ENCODE results near the gene TET1.
"Not testable (repeated sequence)": the region's sequence is repeated elsewhere in the genome, so short reads cannot be mapped to it uniquely, and the experiment has no call there.

Gene TET1

DNA sequence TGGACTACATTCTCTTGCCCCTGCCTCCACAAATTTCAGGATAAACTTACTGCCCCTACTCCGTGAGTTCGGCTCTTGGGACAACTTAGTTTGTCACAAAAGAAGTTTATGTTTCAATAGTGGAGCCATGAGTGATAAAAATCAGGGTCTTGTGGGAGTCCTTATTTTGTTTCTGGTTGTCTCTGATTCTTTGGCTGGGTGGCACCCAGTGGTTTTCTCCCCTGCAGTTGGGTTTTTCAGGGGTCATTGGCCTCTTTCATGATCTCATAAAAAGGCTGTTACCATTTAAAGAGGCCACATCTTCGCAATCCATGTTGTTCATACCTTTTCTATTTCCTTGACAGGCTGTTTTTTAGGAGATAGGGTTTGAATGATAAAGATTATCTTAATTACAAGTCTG lies 5.5 kb downstream of the TET1 start:
- no peak for DNase-seq

DNA sequence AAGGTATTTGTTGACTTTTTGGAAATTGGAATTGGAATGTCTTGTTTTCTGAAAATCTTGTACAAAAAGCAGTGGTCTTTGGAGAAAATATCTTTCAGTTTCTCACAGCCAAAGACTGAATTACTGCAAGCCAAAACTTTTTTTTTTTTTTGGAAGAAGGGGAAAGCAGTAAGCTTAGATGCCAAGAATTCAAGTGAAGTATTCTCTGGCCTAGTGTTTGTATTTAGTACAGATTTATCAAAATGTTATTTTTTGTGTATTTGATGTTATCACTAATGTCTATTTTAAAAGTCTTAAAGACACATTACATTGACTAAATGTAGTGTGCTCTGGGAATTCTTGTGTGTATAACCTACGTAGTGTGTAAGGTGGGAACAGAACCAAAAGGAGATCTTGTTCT lies 6.2 kb downstream of the TET1 start:
- no peak for DNase-seq

DNA sequence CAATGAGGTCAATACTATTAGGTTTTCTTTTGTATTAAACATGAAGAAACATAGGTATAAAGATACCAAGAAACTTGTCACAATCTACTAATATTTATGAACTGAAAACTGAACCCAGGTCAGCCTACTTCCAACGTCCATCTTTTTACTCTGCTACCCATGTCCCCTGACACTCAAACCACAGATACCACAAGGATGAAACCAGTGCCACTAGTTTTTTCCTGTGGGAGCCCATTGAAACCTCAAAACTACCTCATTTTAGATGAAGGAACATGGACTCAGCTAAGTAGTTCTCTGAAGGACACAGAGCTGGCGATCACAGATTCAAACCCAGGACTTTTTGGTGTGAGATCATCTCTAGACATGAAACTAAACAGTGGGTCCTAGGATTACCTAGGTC lies 6.8 kb downstream of the TET1 start:
- DNase-seq = no peak

DNA sequence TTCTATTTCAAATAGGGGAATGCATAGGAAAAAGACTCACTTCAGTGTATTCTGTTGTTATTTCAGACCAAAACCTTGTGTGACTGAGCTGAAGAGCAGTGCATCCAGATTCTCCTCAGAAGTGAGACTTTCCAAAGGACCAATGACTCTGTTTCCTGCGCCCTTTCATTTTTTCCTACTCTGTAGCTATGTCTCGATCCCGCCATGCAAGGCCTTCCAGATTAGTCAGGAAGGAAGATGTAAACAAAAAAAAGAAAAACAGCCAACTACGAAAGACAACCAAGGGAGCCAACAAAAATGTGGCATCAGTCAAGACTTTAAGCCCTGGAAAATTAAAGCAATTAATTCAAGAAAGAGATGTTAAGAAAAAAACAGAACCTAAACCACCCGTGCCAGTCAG lies 12.0 kb downstream of the TET1 start:
- DNase-seq = no peak

DNA sequence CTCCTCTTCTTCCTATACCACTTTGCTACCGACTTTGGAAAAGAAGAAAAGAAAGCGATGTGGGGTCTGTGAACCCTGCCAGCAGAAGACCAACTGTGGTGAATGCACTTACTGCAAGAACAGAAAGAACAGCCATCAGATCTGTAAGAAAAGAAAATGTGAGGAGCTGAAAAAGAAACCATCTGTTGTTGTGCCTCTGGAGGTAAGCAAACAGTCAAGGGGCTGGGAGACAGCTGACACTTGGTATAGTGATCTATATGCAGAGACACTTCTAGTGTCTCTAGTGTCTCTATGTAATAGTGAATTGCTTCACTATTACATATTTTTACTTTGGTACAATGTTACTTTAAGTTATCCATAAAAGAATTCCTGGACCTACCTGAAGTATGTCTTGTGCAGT lies 13.9 kb downstream of the TET1 start:
- no peak for DNase-seq

DNA sequence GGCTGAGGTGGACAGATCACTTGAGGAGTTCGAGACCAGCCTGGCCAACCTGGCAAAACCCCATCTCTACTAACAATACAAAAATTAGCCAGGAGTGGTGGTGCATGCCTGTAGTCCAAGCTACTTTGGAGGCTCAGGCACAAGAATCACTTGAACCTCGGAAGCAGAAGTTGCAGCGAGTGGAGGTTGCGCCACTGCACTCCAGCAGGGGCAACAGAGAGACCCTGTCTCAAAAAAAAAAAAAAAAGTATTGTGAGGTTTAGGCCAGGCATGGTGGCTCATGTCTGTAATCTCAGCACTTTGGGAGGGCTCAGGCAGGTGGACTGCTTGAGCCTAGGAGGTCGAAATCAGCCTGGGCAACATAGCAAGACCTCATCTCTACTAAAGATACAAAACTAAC lies 16.0 kb downstream of the TET1 start:
- DNase-seq = no peak

DNA sequence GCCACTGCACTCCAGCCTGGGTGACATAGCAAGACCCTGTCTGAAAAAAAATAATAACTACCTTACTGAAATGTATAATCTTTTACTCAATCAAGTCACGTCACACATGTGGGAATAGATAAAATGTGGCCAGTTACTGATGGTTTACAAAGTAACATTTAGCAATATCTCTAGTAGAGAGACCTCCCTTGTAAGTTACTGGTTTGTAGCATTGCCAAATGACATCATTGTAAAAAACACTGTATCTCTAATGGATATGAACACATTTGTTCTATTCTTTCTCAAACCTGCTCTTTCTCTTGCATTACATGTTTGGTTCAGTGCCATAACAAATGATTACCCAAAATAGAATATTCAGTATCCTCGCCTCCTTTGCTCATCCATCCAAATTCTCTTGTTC lies 18.8 kb downstream of the TET1 start:
- DNase-seq = no peak

DNA sequence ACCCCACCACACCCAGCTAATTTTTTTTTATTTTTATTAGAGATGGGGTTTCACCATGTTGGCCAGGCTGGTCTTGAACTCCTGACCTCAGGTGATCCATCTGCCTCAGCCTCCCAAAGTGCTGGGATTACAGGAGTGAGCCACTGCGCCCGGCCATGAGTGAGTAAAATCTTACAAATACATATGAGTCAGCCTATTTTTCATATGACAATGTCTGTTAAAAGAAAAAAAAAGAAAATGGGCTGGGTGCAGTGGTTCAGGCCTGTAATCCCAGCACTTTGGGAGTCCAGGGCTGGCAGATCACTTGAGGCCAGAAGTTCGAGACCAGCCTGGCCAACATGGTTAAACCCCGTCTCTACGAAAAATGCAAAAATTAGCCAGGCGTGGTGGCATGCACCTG lies 24.1 kb downstream of the TET1 start:
- not testable (repeated sequence) for DNase-seq

DNA sequence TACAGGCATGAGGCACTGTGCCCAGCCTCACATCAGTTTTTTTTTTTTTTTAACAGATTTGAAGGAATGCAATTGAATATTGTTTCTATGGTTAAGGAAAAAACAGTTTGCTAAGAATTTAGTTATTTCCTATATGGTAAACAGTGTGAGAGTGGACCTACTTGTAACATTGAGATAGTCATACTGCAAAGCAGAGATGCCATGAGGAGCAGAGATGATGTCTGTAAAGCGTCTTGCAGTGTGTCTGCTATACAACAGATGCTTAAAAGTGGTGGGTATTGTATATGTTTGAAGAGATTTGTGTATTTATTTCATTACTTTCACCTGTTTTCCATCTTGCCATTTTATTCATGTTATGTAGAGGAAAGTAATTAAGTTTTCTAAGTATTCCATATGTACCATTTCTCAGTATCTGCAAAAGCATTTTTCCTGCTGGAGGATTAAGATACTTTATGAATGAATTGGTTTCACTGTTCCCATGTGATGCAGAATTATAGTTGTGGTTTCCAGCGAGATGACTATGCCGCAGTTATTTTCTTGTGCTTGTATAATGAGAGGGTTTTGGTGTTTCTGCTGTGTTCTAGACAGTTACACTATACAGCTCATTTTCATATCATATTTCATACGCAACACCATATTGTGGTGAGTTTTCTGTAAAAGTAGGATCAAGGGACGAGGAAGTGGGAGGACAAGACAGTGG lies 26.6 kb downstream of the TET1 start:
- no peak for DNase-seq

DNA sequence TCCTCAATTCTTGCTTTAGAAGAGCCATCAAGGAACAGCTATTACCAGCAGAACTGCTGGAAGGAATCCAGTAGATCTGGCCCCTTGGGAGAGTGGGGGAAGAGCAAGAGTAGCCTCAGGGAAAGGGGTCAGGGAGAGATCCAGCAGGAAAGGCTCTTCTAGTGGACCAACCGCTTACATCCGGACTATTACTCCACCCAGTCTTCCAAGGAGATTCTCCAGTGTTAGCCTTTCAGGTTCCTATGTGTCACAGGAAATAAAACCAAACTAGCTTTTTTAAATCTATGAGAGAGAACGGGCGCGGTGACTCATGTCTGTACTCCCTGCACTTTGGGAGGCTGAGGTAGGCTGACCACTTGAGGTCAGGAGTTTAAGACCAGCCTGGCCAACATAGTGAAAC lies 34.3 kb downstream of the TET1 start:
- no peak for DNase-seq

DNA sequence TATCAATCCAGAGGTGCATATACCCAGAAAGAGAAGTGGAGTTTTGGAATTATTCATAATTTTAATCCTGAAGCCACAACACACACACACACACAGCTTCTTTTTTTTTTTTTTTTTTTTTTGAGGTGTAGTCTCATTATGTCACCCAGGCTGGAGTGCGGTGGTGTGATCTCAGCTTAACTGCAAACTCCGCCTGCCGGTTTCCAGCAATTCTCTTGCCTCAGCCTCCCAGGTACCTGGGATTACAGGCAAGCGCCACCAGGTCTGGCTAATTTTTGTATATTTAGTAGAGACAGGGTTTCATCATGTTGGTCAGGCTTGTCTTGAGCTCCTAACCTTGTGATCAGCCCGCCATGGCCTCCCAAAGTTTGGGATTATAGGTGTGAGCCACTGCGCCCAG lies 35.4 kb downstream of the TET1 start:
- no peak for DNase-seq

DNA sequence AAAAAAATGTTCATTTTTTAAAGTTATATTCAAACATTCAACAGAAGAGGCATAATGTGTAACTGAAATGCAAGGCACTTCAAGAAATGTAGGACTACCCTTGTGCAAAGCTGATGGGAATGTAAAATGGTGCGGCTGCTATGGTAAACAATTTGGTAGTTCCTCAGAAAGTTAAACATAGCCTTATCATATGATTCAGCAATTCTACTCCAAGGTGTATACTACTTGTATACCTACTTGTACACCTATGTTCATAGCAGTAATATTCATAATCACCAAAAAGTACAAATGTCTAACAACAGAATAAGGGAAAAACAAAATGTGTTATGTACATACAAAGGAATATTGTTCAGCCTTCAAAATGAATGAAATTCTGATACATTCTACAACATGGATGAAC lies 37.3 kb downstream of the TET1 start:
- no peak for DNase-seq

DNA sequence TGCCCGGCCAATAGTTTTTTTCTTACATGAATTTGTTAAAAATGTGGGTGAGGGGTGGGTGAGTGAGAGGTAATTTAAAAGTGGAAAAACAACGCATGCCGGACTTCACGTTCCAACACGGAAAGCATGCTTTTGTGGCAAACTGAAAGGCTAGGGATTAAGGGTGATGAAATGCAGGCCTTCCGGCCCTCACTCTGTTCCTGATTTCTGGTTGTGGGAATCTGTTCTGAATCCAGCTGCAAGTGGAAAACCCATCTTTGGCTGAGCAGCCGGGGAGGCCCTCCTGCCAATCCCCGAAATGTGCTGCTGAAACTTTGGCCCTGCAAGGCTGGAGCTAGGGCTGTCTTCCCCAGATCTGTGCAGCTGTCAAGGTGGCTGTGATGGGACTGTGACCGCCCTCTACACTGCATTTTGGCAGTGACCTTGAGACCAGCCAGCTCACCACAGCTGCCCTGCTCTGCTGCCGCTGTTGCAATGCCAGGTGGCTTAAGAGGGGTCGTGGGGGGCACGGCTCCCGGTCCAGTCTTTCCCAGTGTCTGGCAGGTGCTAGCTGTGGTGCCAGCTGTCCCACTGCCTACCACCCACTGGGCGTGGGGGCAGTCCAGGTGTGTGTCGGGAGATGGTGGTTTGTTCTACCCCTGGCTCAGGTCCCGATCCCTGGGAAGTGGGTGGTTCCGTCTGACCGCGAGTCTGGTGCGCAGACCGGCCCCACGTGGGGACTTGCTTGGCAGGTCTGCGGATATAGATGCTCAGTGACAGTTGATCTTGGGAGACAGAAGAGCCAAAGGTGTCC lies 39.0 kb downstream of the TET1 start:
- no peak for DNase-seq

DNA sequence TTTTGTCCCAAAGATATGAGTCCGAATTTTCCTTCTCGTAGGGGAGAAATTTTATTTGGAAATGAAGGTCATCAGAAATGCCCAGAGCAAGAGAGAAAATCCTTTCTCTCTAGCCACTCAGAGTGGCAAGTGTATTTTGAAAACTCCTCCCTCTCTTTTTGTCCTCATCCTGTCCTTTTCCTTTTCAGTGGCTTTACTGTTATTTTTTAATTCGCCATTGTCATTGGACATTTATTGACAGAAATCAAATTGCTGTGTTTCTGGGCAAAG lies 39.6 kb downstream of the TET1 start:
- DNase-seq = no peak

DNA sequence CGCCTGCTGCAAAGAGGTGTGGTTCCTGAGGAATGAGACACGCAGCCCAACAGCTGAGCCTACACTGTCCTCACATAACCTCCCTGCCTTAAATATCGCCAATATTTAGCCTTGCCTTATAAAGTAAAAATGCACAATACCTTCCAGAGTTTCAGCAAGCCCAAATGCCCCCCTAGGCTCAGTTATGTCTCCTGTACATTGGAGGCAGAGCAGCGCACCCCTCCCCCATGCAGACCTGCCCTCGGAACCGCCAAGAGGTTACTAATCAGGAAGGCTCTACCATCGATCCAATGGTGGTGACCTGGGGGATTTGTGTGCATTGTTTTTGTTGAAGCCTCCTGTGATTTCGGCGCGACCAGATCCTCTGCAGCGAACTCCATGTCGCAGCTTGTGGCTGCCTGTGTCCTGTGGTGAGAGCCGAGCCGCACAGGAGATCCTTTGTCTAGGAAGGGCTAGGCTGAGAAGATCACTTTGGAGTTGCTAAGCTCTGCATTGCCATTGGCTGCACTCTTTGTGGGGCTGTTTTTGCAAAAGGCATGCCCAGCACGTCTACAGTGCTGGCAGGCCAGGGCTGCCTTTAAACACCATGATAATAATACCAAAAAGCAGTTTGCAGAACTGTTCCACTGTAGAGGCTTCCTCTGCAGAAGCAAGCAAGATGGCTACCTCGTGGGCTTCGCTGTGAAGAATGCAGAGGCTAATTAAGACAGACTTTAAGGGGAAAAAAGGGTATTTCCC lies 40.1 kb downstream of the TET1 start:
- DNase-seq = peak; percentile 79

DNA sequence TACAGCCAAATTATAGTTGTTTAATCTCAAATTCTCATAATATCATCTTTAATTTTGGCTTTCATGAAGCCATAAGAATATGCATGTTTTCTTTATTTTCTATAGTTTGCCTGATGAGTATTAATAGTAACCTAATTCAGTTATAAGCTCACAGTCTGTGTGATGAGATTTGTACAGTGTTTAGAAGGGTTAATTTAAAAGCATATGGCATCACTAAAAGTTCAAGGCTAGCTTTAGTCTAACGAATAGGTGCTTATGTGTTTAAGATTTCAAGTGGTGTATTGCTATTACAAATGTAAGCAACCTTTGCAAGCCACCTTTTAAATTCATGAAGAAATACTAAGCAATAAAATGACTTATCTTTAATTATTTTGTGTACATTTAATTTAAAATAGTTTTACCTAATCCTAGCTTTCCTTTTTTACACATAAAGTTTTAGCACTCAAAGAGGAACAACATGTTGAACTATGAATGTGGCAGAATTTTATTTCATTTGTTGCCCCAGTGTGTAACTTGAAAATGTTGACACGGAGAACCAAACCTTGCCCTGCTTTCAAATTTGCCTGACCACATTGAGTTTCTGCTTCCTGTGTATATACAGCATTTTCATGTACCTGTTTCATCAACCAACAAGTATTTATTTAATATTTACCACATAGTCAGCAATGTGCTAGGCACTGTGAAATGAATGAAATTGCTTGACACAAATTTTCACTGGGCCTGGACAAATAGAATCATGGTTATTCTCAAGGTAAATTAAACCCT lies 41.5 kb downstream of the TET1 start:
- no peak for DNase-seq

DNA sequence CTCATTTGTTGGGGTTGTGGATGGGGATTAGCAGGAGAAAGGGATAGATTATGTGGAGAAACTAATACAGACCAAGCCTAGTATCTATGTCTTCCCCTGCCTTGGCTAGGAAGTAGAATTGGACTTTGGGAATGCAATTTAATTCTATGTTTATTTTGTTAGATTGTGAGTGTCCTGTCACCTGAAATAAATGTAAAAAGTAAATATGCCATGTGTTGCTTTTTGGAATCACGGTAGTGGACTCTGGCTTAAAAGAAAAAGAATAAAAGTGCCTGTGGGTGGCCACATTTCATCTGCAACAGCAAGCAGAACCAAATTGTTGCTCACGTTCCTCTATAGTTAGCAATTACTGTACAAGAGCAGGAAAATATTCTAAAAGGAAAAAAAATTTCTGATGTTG lies 42.3 kb downstream of the TET1 start:
- DNase-seq = no peak

DNA sequence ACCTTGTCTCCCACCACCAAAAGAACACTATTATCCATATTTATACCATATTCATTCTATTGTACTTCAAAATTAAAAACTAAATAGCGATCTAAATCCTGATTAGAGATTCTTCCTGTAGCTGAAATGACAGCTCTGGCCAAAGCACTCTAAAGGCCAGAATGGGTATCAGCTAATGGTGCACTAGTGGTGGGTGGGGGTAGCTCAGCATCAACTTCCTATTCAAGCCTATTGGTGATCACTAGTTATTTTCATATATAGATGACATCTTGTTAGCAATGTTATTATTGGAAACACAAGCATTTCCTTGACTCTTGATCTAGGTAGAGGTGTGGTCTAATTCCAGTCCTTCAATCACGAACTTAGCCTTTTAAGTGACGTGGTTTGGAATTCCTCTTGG lies 43.6 kb downstream of the TET1 start:
- DNase-seq = no peak

DNA sequence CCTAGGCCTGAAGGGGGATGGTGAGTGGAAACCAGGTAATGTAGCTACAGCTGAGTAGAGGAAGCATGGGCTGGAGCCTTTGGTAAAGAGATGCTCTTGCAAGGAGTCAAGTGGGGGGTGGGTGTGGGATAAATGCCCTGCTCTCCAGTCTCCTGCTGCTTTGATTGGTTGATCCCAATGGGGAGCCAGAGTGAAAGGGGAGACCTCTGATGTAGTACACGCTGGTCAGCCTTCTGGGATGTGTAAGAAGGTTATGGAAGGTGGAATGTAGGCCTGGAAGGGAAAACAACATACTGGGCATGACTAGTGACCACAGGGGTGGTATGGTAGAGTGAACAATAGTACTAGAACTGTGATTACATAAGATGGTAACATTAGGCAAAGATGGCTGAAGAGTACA lies 44.3 kb downstream of the TET1 start:
- no peak for DNase-seq

DNA sequence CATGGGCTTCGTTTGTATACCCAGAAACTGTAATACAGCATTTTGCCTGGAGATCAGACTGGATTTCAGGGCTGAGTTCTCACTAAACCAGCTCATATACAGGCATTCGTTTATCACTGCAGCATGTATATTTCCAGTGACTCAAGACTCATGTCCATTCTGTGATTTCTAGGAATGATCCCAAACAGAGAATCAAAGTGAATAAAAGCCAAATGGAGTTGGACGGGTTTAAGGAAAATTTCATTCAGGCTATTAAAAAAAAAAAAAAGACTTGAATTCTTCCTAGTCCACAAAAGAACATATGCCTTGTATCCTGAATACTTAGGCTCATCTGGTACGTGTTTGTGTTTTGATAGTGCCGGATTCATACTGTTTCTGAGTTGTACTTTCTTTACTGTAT lies 46.8 kb downstream of the TET1 start:
- no peak for DNase-seq

DNA sequence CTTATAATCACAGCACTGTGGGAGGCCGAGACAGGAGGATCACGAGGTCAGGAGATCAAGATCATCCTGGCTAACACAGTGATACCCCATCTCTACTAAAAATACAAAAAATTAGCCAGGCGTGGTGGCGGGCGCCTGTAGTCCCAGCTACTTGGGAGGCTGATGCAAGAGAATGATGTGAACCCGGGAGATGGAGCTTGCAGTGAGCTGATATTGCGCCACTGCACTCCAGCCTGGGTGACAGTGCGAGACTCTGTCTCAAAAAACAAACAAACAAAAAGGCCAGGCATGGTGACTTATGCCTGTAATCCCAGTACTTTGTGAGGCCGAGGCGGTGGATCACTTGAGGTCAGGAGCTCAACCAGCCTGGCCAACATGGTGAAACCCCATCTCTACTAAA lies 49.9 kb downstream of the TET1 start:
- not testable (repeated sequence) for DNase-seq

DNA sequence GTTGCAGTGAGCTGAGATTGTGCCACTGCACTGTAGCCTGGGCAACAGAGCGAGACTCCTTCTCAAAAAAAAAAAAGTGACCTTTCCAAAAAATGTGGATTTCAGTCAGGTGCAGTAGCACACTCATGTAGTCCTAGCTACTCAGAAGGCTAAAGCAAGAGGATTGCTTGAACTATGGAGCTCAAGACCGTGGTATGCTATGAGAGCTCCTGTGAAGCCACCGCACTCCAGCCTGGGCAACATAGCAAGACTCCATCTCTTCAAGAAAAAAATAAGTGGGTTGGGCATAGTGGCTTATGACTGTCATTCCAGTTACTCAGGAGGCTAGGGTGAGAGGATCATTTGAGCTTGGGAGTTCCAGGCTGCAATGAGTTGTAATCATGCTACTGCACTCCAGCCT lies 51.1 kb downstream of the TET1 start:
- DNase-seq = no peak

DNA sequence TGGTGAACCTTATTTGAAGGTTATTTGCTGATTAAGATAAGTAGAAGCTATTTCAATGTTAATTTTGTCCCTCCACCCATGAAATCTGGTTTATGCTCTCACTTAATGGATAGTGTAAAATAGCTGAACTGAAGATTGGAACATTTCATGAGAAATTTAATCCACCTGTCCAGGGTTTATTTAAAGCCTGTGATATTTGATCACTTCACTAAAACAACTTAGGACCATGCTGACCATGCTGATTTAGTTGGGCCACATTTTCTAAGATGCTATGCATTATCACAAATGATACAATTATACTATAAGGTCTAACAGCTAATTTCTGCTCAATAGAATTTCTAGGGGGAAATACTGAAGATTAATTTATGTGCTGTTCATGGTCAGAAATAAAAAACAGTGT lies 53.8 kb downstream of the TET1 start:
- not testable (repeated sequence) for DNase-seq

DNA sequence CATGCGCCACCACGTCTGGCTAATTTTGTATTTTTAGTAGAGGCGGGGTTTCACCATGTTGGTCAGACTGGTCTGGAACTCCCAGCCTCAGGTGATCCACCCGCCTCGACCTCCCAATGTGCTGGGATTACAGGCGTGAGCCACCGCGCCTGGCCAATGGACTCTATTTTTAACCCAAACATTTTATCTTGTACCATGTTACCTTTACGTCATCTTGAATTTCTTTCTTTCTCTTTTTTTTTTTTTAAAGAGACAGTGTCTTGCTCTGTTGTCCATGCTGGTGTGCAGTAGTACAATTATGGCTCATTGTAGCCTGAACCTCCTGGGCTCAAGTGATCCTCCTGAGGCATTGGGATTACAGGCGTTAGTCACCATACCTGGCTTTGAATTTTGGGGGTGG lies 57.6 kb downstream of the TET1 start:
- not testable (repeated sequence) for DNase-seq

All from hematopoietic multipotent progenitor cell treated with erythropoietin and hydrocortisone succinate and interleukin-3 and kit ligand, for 8 days (in vitro differentiated cells).